ENCODE measurements around the gene DCXR. TPM values are rescaled to one million over a fixed set of nuclear protein-coding genes. Genes with fewer than 3 reads are reported as not detected.

Gene DCXR
- total and polyA plus RNA-seq, 2 of the 13 experiments (the other 11 are each of a cell fraction or from before 2014, with no cell fraction given), result 287 to 311 TPM

DNA sequence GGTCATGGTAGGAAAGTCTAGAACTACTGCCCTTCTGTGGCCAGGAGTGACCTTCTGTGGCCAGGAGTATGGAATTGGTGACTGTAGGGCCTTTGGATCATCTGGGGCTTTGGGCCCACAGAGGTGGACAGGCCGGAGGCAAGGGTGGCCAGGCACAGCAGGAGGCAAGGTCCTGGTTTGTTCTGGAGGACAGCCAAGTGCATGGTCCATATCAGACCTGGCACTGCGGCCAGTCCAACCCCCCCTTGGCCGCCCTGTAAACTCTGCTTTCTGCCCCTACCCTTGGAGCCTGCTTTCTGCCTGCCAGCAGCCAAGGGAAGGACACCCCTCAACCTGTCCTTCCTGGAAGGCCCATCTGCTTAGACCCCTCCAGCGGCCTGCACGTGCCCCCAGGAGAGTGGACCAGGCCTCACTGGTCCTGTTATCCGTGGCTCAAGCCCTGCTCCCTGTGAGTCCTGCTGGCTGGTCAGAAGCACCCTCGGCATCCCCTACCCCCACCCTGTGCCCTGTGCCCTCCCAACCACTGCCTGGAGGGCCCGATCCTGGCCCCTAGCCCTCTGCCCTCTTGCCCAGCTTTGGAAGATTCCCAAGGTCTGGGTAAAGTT lies 2.3 kb upstream of the DCXR start (continued):
- no peak for TF ChIP-seq ZNF607 (CRISPR knock-in tag; IDR thresholded peaks at IDR 0.05; ENCODE audit: borderline replicate concordance)
- no peak for TF ChIP-seq ZNF878 (CRISPR knock-in tag; IDR thresholded peaks at IDR 0.05)
- TF ChIP-seq ZNF354B (CRISPR knock-in tag; IDR thresholded peaks at IDR 0.05), result no peak
- TF ChIP-seq, protein P1, sequence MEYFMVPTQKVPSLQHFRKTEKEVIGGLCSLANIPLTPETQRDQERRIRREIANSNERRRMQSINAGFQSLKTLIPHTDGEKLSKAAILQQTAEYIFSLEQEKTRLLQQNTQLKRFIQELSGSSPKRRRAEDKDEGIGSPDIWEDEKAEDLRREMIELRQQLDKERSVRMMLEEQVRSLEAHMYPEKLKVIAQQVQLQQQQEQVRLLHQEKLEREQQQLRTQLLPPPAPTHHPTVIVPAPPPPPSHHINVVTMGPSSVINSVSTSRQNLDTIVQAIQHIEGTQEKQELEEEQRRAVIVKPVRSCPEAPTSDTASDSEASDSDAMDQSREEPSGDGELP (IDR thresholded peaks at IDR 0.05; ENCODE audit: borderline replicate concordance, low read depth), result peak; percentile 50; the same call in 1 of the 2 replicates
- no peak for TF ChIP-seq STAT5B (CRISPR knock-in tag; IDR thresholded peaks at IDR 0.05)
- TF ChIP-seq, protein P2, sequence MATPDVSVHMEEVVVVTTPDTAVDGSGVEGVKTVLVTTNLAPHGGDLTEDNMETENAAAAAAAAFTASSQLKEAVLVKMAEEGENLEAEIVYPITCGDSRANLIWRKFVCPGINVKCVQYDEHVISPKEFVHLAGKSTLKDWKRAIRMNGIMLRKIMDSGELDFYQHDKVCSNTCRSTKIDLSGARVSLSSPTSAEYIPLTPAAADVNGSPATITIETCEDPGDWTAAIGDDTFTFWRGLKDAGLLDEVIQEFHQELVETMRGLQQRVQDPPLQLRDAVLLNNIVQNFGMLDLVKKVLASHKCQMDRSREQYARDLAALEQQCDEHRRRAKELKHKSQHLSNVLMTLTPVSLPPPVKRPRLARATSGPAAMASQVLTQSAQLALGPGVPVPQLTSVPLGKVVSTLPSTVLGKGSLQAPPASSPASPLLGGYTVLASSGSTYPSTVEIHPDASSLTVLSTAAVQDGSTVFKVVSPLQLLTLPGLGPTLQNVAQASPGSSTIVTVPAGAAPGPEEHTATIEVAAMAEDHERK (CRISPR knock-in tag; IDR thresholded peaks at IDR 0.05; ENCODE audit: low read depth), result no peak
- no peak for TF ChIP-seq YEATS4 (CRISPR knock-in tag; IDR thresholded peaks at IDR 0.05; ENCODE audit: borderline replicate concordance)
- no peak for TF ChIP-seq ZNF343 (CRISPR knock-in tag; IDR thresholded peaks at IDR 0.05)
- TF ChIP-seq KDM6A (CRISPR knock-in tag; IDR thresholded peaks at IDR 0.05; ENCODE audit: low read depth), result no peak
- TF ChIP-seq, protein P3, sequence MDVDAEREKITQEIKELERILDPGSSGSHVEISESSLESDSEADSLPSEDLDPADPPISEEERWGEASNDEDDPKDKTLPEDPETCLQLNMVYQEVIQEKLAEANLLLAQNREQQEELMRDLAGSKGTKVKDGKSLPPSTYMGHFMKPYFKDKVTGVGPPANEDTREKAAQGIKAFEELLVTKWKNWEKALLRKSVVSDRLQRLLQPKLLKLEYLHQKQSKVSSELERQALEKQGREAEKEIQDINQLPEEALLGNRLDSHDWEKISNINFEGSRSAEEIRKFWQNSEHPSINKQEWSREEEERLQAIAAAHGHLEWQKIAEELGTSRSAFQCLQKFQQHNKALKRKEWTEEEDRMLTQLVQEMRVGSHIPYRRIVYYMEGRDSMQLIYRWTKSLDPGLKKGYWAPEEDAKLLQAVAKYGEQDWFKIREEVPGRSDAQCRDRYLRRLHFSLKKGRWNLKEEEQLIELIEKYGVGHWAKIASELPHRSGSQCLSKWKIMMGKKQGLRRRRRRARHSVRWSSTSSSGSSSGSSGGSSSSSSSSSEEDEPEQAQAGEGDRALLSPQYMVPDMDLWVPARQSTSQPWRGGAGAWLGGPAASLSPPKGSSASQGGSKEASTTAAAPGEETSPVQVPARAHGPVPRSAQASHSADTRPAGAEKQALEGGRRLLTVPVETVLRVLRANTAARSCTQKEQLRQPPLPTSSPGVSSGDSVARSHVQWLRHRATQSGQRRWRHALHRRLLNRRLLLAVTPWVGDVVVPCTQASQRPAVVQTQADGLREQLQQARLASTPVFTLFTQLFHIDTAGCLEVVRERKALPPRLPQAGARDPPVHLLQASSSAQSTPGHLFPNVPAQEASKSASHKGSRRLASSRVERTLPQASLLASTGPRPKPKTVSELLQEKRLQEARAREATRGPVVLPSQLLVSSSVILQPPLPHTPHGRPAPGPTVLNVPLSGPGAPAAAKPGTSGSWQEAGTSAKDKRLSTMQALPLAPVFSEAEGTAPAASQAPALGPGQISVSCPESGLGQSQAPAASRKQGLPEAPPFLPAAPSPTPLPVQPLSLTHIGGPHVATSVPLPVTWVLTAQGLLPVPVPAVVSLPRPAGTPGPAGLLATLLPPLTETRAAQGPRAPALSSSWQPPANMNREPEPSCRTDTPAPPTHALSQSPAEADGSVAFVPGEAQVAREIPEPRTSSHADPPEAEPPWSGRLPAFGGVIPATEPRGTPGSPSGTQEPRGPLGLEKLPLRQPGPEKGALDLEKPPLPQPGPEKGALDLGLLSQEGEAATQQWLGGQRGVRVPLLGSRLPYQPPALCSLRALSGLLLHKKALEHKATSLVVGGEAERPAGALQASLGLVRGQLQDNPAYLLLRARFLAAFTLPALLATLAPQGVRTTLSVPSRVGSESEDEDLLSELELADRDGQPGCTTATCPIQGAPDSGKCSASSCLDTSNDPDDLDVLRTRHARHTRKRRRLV (CRISPR knock-in tag; IDR thresholded peaks at IDR 0.05), result 0 out of 2 replicates have a peak, but pooled peaks have one; percentile 49
- TF ChIP-seq, protein P4, sequence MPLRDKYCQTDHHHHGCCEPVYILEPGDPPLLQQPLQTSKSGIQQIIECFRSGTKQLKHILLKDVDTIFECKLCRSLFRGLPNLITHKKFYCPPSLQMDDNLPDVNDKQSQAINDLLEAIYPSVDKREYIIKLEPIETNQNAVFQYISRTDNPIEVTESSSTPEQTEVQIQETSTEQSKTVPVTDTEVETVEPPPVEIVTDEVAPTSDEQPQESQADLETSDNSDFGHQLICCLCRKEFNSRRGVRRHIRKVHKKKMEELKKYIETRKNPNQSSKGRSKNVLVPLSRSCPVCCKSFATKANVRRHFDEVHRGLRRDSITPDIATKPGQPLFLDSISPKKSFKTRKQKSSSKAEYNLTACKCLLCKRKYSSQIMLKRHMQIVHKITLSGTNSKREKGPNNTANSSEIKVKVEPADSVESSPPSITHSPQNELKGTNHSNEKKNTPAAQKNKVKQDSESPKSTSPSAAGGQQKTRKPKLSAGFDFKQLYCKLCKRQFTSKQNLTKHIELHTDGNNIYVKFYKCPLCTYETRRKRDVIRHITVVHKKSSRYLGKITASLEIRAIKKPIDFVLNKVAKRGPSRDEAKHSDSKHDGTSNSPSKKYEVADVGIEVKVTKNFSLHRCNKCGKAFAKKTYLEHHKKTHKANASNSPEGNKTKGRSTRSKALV (CRISPR knock-in tag; IDR thresholded peaks at IDR 0.05), result no peak
- no peak for TF ChIP-seq NCOA1 (CRISPR knock-in tag; IDR thresholded peaks at IDR 0.05)
- TF ChIP-seq CEBPG (CRISPR knock-in tag; IDR thresholded peaks at IDR 0.05), result no peak
- TF ChIP-seq, protein P5, sequence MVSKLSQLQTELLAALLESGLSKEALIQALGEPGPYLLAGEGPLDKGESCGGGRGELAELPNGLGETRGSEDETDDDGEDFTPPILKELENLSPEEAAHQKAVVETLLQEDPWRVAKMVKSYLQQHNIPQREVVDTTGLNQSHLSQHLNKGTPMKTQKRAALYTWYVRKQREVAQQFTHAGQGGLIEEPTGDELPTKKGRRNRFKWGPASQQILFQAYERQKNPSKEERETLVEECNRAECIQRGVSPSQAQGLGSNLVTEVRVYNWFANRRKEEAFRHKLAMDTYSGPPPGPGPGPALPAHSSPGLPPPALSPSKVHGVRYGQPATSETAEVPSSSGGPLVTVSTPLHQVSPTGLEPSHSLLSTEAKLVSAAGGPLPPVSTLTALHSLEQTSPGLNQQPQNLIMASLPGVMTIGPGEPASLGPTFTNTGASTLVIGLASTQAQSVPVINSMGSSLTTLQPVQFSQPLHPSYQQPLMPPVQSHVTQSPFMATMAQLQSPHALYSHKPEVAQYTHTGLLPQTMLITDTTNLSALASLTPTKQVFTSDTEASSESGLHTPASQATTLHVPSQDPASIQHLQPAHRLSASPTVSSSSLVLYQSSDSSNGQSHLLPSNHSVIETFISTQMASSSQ (IDR thresholded peaks at IDR 0.05; ENCODE audit: low read depth), result no peak
- TF ChIP-seq, protein P5 (CRISPR knock-in tag; IDR thresholded peaks at IDR 0.05; ENCODE audit: borderline replicate concordance), result no peak
- no peak for TF ChIP-seq RFXANK (CRISPR knock-in tag; IDR thresholded peaks at IDR 0.05)
